Measurements from ENCODE around the gene RHOBTB1.

The RHOBTB1 gene

GRCh38 chr10:60964257-60965235 lies 20.6 kb upstream of the RHOBTB1 start:
- DNase-seq = peak; percentile 8

- no peak for DNase-seq
Measured at GRCh38 chr10:60963441-60964256, 19.7 kb upstream of the RHOBTB1 start.

- DNase-seq = no peak
Measured at GRCh38 chr10:60962946-60963345, 19.0 kb upstream of the RHOBTB1 start.

GRCh38 chr10:60960913-60961312 lies 16.9 kb upstream of the RHOBTB1 start:
- no peak for DNase-seq

GRCh38 chr10:60960031-60960430 lies 16.0 kb upstream of the RHOBTB1 start:
- no peak for DNase-seq

- no peak for DNase-seq
Measured at GRCh38 chr10:60958892-60959601, 15.1 kb upstream of the RHOBTB1 start.

GRCh38 chr10:60957667-60958221 lies 13.8 kb upstream of the RHOBTB1 start:
- DNase-seq = no peak

GRCh38 chr10:60955957-60956425 lies 12.0 kb upstream of the RHOBTB1 start:
- DNase-seq = no peak

GRCh38 chr10:60955316-60955715 lies 11.3 kb upstream of the RHOBTB1 start:
- no peak for DNase-seq

GRCh38 chr10:60954035-60954434 lies 10.1 kb upstream of the RHOBTB1 start:
- DNase-seq = no peak

GRCh38 chr10:60953420-60953819 lies 9.4 kb upstream of the RHOBTB1 start:
- DNase-seq = no peak

GRCh38 chr10:60952846-60953220 lies 8.8 kb upstream of the RHOBTB1 start:
- no peak for DNase-seq

- DNase-seq = no peak
Measured at GRCh38 chr10:60952067-60952845, 8.3 kb upstream of the RHOBTB1 start.

- DNase-seq = no peak
Measured at GRCh38 chr10:60951272-60951724, 7.3 kb upstream of the RHOBTB1 start.

- DNase-seq = no peak
Measured at GRCh38 chr10:60950300-60950699, 6.3 kb upstream of the RHOBTB1 start.

GRCh38 chr10:60948851-60949250 lies 4.9 kb upstream of the RHOBTB1 start:
- DNase-seq = no peak

GRCh38 chr10:60944910-60945297 lies 919 bp upstream of the RHOBTB1 start:
- DNase-seq = no peak

GRCh38 chr10:60943316-60944057 lies 498 bp downstream of the RHOBTB1 start:
- DNase-seq = peak; percentile 16

- DNase-seq = no peak
Measured at GRCh38 chr10:60942788-60943315, 1.1 kb downstream of the RHOBTB1 start.

GRCh38 chr10:60942134-60942787 lies 1.7 kb downstream of the RHOBTB1 start:
- DNase-seq = no peak

Measured in NCI-H2171 (cell line).